SIG-M5 (cell line): ENCODE measurements around the gene XIRP1.

Source experiments
- DNase-seq: peaks from one replicate; lab custom pipeline; 2025; lab: John Stamatoyannopoulos, UW

Gene XIRP1

DNA sequence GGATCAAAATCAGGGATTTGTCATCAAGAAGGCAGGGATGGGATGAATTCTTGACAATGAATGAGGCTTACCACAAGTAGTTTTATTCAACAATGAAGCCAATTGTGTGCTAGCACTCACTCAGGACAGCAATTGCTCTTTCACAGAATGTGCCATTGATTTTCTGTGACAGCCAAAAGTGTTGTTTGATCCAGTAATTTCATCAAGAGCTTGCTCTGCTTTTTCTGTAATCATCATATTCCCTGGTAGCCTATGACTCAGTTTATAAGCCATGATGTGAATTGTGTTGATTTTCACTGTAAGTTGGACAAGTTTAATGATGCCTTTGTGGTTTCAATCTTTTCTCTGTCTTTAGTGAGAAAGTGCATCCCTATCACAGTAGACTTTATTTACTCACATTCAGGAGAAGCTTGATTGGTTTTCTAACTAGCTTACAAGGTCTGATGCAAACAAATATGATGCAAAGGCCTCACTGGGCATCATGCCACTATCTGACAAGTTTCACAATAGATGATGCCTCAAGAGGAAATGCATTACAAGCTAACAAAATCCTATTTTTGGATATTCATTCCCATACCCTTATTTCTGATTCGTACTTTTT, 25.4 kb downstream of the XIRP1 start:
- no peak for DNase-seq

DNA sequence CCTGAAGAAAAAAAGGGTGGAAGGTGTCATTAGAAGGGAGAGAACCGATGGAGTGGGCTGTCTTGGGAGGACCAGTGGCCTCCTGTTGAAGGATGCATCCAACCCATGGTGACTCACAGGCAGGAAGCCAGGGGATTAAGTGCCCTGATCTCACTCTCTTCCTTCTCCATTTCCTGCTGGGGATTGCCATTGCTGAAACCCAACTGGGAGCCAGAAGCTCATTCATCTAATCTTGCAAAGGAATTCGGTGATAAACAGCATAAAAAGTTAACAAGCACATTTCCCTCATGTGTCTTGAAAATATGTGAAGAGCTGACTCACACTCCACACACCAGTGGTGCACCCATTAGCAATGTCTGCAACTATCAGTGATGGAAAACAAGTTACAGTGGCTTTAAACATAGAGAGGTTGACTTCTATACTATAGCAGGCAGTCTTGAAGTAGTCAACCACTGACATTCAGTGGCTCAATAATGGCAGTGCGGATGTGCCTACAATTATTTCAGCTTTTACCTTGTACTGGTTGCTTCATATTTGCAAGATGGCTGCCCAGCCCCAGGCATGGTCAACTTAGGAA, 26.2 kb downstream of the XIRP1 start:
- DNase-seq = no peak

- no peak for DNase-seq
Observed at GRCh38 chr3:39165518-39165917, 26.9 kb downstream of the XIRP1 start.

GRCh38 chr3:39164414-39164813, 28.0 kb downstream of the XIRP1 start:
- no peak for DNase-seq

DNA sequence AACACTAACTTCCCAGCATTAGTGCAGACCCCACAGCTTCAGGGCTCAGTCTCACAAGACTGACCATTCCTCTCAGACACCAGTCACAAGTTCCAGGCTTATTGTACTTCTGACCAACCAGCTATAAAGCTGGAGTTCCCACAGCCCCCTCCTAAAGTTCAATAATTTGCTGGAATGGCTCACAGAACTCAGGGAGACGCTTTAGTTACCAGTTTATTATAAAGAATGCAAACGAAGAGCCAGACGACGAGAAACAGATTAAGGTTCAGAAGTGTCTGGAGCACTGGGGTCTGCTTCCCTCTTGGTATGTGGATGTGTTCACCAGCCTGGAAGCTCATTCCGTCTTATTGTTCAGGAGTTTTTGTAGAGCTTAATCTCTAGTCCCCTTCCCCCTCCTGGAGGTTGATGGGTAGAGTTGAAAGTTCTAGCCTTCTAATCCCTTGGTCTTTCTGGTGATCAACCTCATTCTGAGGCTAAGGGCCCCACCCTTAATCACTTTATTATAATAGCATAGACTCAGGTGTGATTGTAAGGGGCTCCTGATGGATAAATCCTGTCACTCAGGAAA, 34.2 kb downstream of the XIRP1 start:
- DNase-seq = no peak

DNA sequence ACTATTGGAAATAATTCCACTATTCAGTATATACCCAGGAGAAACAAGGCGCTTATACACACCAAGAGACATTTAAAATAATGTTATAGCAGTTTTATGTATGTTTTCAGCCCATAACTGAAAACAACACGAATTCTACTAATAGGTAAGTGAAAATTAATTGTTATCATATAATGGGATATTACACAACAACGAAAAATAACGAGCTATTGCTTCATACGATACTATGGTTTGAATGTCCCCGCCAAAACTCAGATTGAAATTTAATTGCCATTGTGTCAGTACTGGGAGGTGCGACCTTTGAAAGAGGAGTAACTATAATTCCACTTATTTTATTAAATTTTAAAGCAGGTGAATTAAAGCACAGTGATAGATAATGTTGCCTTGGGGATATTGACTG, 35.0 kb downstream of the XIRP1 start:
- DNase-seq = no peak

DNA sequence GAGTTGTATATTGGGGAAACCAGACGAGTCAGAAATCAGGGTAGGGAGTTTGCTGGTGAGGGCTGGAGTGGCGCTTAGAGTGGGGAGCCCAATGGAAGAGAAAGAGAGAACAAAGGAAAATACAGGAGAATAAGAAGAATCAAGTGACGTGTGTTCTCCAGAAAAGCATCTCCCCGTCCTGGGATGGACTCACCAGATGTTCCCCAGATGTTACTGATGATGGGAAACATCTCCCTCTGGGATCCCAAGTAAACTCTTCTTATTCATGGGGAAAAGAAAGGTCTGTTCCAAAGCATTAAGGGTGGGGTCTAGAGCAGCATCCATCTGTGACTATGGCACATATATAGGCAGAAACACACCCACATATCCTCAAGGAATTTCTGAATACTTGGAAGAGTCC, 36.0 kb downstream of the XIRP1 start:
- no peak for DNase-seq

DNA sequence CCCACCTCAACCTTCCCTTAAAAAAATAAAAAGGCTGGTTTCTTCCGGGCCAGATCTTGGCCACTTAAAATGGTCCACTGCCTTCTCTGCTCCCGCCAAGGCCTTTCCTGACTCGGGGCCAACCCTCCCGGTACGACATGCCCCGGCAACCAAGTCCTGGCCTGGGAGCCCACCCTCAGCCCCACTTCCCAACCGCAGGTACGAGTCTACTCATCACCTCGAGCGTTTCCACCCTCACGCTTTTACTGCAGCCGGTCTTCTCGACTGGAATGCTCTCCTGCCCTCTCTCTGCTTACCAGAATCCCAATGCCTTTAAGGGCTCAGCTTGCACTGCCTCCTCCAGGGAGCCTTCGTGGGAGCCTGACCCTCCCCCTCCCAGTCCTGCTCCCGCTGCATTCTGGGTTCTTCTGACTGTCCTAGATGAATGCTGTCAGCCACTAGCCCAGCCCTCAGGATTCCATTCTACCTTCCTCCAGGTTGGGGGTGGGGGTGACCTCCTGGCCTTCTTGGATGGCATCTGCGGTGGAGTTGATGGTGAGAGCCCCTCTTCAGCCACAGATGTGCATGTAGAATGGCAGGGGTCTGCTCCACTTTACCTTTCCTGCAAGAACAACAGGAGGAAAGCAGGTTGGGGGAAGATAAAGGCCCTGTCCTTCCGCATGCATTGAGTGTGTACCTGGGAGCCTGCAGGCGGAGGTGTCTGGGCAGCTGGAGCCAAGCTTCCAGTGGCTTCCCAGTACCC, 37.9 kb downstream of the XIRP1 start:
- DNase-seq = no peak

- DNase-seq = no peak
Observed at GRCh38 chr3:39153977-39154279, 38.5 kb downstream of the XIRP1 start.

DNA sequence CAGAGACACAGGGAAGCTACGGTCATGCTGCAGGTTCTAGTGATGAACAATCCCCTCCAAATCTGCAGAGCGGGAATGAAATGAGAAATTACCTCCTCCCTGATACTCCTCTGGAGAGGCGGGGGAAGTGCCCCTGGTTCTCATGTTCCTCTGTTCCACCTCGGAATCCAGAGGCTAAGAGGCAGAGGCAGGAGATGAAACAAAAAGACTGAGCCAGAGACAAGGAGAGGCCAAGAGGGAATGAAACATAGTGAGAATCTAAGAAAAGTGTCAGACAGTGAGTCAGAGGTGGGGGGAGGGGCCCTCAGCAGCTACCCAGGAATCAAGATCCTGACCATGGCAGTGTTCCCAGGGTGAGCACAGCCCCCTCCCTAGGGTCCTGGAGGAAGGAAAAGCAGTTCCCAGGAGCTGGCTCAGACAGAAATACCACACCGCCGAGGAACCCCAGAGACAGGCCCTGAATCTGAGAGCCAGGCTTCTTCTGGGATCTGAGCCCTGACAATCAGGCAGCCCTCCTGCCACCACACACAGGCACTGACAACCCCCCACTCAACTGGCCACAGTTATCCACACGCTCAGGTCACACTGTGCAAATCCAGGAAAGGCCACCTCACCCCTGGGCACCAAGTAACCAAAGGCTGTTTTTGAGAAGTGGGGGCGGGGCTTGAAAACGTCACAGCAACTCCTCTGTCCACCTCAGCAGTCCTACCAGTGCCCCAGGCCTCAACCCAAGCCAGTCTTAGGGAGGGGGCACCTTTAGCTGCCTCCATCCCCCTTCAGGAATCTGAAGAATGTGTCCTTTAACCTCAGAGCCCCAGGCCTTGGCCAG, 41.4 kb downstream of the XIRP1 start:
- no peak for DNase-seq

DNA sequence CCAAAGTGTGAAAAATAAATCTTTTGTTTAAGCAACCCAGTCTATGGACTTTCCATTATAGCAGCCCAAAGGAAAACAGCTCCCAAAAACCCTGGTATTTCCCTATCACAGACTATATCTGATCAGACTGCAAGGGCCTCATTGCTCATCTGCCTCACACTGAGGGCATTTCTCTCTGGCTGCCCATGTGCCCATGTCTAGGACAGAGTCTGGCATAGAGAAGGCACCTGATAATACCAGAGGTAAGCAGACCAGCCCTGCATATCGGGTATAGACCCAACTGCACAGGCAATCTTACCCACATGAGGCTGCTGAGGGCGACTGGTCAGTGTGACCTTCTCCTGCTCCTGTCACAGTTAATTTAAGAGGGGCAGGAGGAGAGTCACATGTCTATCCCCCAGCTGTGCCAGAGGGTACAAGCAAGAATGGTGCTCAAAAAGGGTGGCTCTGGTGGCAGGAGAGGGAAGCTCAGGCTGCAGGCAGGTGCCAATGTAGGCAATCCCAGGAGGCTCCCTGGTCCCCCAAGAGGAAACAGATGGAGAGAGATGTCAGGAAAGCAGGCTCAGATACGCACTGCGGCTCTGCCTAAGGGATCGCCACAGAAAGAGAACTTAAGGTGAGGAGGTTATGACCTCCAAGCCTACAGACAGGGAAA, 42.1 kb downstream of the XIRP1 start:
- no peak for DNase-seq

DNA sequence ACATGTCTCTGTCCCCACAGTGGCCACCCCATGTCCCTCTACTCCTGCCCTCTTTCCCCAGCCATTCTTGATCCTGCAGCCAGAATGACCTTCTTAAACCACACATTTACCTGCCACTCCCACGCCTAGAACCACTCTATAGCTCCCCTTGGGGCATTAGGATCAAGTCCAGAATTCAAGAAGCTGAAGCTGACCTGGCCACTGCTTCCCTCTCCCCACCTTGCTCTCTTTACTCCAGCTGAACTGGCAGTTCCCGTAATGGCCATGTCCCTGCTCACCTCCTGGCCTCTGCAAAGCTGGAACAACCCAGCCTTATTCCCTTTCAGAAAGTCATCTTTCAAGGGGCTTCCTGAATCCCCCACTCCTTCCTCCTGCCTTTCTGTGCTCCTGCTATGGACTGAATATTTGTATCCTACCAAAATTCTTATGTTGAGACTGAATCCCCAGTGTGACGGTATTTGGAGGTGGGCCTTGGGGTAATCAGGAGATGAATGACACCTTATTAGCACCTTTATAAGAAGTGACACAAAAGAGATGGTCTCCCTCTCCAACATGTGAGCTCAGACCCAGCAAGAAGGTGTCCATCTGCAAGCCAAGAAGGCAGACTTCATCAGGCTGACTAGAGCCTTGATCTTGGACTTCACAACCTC, 42.8 kb downstream of the XIRP1 start:
- no peak for DNase-seq

- DNase-seq = no peak
Observed at GRCh38 chr3:39149059-39149455, 43.3 kb downstream of the XIRP1 start.

- DNase-seq = no peak
Observed at GRCh38 chr3:39148435-39149058, 43.8 kb downstream of the XIRP1 start.

- no peak for DNase-seq
Observed at GRCh38 chr3:39147711-39148434, 44.5 kb downstream of the XIRP1 start.

DNA sequence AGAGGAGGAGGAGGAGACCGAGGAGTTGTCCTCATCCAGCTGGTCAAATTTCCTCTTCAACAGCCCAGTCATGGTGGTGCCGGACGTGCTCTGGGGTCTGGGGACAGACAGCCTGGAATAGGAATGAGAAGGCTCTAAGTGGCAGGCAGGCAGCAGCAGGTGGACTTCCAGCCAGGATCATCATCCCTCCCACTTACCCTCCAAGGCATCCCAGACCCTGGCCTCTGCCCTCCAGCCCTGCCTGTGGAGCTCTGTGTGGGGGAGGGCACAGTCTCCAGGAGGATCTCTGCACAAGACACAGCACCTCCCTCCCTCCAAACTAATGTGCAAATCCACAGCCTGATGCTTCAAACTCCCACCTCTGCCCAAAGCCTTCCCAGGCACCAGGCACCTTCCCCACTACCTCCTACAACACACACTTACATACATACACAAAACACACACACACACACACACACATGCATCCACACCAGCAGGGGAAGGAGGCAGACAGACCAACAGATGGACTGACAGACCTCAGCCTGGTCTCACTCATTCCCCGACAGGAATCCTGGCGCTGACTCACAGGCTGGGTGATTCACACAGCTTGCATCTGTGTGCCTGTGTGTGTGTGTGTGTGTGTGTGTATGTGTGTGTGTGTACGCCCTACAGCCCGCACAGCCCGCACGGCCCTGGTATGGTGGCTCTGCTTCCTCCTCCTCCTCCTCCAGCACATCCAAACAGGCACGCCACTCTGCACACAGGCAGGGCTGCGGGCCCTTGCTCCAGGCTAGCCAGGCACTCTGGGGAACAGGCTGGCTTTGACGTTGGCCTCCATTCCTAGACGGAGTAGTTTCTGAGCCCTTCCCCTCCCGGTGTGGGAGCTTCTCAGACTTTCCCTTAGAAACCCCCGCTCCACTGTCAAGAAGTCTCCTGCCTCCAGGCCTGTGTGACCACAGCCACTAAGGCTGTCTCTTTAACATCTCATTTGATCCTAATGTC, 45.5 kb downstream of the XIRP1 start:
- no peak for DNase-seq

- DNase-seq = no peak
Observed at GRCh38 chr3:39146083-39146501, 46.3 kb downstream of the XIRP1 start.

- DNase-seq = no peak
Observed at GRCh38 chr3:39144748-39145380, 47.5 kb downstream of the XIRP1 start.
